B cell (primary cell): ENCODE results near the gene EPB41L3. TPM values are rescaled to one million over a fixed set of nuclear protein-coding genes. Genes with fewer than 3 reads are reported as not detected.

Source experiments
- ATAC-seq: fragments of 200-7000 bp; cut with Tn5 transposase; one replicate; pipeline ENCODE4 v1.10.0; 2021; ENCODE audit warnings: low read depth, mild to moderate bottlenecking, moderate number of reproducible peaks, moderate library complexity
- CTCF ChIA-PET: fragments of 350-600 bp; sonication (Branson Sonifier 250); formaldehyde crosslinking; loops from one replicate; lab custom pipeline; 2021; ENCODE audit warnings: antibody characterized with exemption, inconsistent platforms; lab: Charles Lee
- POLR2A ChIA-PET: fragments of 350-600 bp; sonication (Branson Sonifier 250); formaldehyde crosslinking; loops from one replicate; lab custom pipeline; 2021; ENCODE audit warnings: antibody characterized with exemption; lab: Charles Lee
- DNase-seq: peaks from one replicate; pipeline ENCODE4 v3.0.0; 2013
- H2AFZ ChIP-seq: 2 replicates; pipeline ENCODE4 v1.6.1; 2012; ENCODE audit warnings: mild to moderate bottlenecking, low read depth, low read length; ENCODE audit not compliant: insufficient read depth, poor library complexity, severe bottlenecking
- H3K27ac ChIP-seq, 2 donors: 1 replicate in 1 of 2; 2 replicates in 1 of 2; pipeline ENCODE4 v1.5.1; 2012 to 2013; ENCODE audit warnings: low read length in 2 of 2, mild to moderate bottlenecking in 2 of 2, moderate library complexity in 1 of 2
- H3K27me3 ChIP-seq, 4 experiments: fragments of 200-600 bp in 1 of 4; sonication (generic) in 1 of 4; replicated peaks in 1 of 4; 1 replicate in 2 of 4; 2 replicates in 2 of 4; pipeline versions ENCODE4 v1.6.1 to v1.7.0; 2013 to 2016; ENCODE audit warnings: low read length in 3 of 4, mild to moderate bottlenecking in 2 of 4, mixed read lengths in 1 of 4, moderate library complexity in 1 of 4; ENCODE audit not compliant: insufficient read depth in 4 of 4, control insufficient read depth in 3 of 4; ENCODE audit errors: control extremely low read depth in 1 of 4
- H3K36me3 ChIP-seq, 2 experiments: replicated peaks in 1 of 2; 1 replicate in 1 of 2; 2 replicates in 1 of 2; pipeline versions ENCODE4 v1.6.1 to v1.7.1; 2013; ENCODE audit warnings: low read length in 1 of 2; ENCODE audit not compliant: insufficient read depth in 2 of 2, control insufficient read depth in 1 of 2; ENCODE audit errors: control extremely low read depth in 1 of 2, extremely low read depth in 1 of 2
- H3K4me1 ChIP-seq, 2 donors: fragments of 200-600 bp in 1 of 2; sonication (generic) in 1 of 2; 1 replicate in 1 of 2; 2 replicates in 1 of 2; pipeline versions ENCODE4 v1.5.1 to v1.6.1; 2013 to 2017; ENCODE audit warnings: low read length in 2 of 2; ENCODE audit not compliant: control insufficient read depth in 2 of 2, insufficient read depth in 2 of 2
- H3K4me2 ChIP-seq: replicated peaks from 2 replicates; pipeline ENCODE3; 2012; ENCODE audit warnings: mild to moderate bottlenecking, low read depth, low read length; ENCODE audit not compliant: poor library complexity, severe bottlenecking
- H3K4me3 ChIP-seq, 5 experiments: fragments of 200-600 bp in 1 of 5; sonication (generic) in 1 of 5; 1 replicate in 3 of 5; 2 replicates in 2 of 5; pipeline versions ENCODE4 v1.5.1 to v1.7.0; 2011 to 2016; ENCODE audit warnings: low read length in 4 of 5, mild to moderate bottlenecking in 4 of 5, low read depth in 2 of 5, control low read depth in 1 of 5, moderate library complexity in 1 of 5; ENCODE audit not compliant: insufficient read depth in 1 of 5; ENCODE audit errors: control extremely low read depth in 1 of 5, extremely low read depth in 1 of 5
- H3K79me2 ChIP-seq: fragments of 200-600 bp; sonication (generic); one replicate; pipeline ENCODE4 v1.6.0; 2016; ENCODE audit warnings: low read length; ENCODE audit not compliant: control insufficient read depth, insufficient read depth
- H3K9ac ChIP-seq: fragments of 200-600 bp; sonication (generic); 2 replicates; pipeline ENCODE4 v1.6.1; 2017; ENCODE audit warnings: mild to moderate bottlenecking, low read length, moderate library complexity
- H3K9me3 ChIP-seq, 3 donors: one replicate each; pipeline versions ENCODE4 v1.6.1 to v1.7.1; 2013; ENCODE audit warnings: low read length in 2 of 3; ENCODE audit not compliant: control insufficient read depth in 2 of 3, insufficient read depth in 1 of 3; ENCODE audit errors: control extremely low read depth in 1 of 3
- H4K20me1 ChIP-seq: 2 replicates; pipeline ENCODE4 v1.6.0; 2012; ENCODE audit warnings: mild to moderate bottlenecking, low read length; ENCODE audit not compliant: insufficient read depth, control insufficient read depth, poor library complexity, severe bottlenecking
- H3K27ac Mint-ChIP-seq: one replicate; pipeline ENCODE4 v1.8.0; 2021; ENCODE audit warnings: mixed read lengths
- H3K27me3 Mint-ChIP-seq: one replicate; pipeline ENCODE4 v1.8.0; 2021; ENCODE audit warnings: mixed read lengths
- H3K4me1 Mint-ChIP-seq: one replicate; pipeline ENCODE4 v1.8.0; 2021; ENCODE audit warnings: mixed read lengths
- H3K4me3 Mint-ChIP-seq: one replicate; pipeline ENCODE4 v1.8.0; 2021; ENCODE audit warnings: mixed read lengths
- H3K9me3 Mint-ChIP-seq: one replicate; pipeline ENCODE4 v1.8.0; 2022; ENCODE audit warnings: mixed read lengths; ENCODE audit not compliant: insufficient read depth
- EZH2 ChIP-seq: IDR thresholded peaks from 2 replicates; pipeline ENCODE4 v1.6.1; 2012; ENCODE audit warnings: borderline replicate concordance, low read depth, mild to moderate bottlenecking, moderate library complexity, low read length; ENCODE audit not compliant: insufficient read depth, poor library complexity, severe bottlenecking
- WGBS: methylation state at CpG from one replicate; pipeline ENCODE4 v1.1.5; 2013; ENCODE audit warnings: missing lambda C conversion rate; ENCODE audit not compliant: insufficient coverage; 5-methylcytosine and 5-hydroxymethylcytosine counted together
- intact Hi-C: fragments of 100-400 bp; cut with micrococcal nuclease; formaldehyde crosslinking; loops from one replicate; pipeline ENCODE4 v1.10.0; 2022
- polyA plus RNA-seq: library from polyadenylated mRNA; depleted of rRNA; stranded (reverse); fragments of >200 nt; gene quantifications from 2 replicates; pipeline ENCODE4 v1.2.3, GENCODE V29; 2012
- total RNA-seq, 2 donors: library from RNA; stranded (reverse); fragments of 120-200 nt in 1 of 2; gene quantifications; 1 replicate in 1 of 2; 2 replicates in 1 of 2; pipeline versions ENCODE4 v1.2.3 to v1.2.4, GENCODE V29; 2013 to 2022
- TF ChIP-seq, protein P1 (sequence below): fragments of 200-600 bp; IDR thresholded peaks from one replicate; pipeline ENCODE4 v1.8.0; 2022; ENCODE audit warnings: antibody characterized with exemption, mild to moderate bottlenecking

Gene EPB41L3
- total and polyA plus RNA-seq, 2 donors (not counting 1 experiment from before 2014, with no cell fraction given), result 0.57 to 0.58 TPM

DNA sequence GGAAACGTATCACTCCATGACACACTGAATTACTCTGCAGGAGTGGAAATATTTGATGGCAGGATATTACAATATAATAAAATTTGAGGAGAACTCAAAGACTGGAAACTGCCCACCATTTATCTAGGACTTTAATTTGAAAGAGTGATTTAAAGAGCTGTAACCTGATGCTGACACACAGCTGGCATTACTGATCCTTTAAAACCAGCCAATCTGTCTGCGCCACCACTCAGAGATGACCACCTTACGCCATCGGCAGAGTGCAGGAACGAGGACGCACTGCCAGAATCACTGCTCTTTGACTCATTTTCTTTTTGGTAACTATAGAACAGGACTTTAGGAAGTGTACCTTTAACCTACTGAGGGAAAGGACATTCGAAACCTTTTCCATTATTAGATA, 114.1 kb downstream of the EPB41L3 start:
- Histone ChIP-seq H3K9me3 (no peaks in the 10 kb centered on the region), H3K36me3 (no peaks in the 10 kb centered on the region), H3K9ac (no peak overlapping the region), H3K27ac (no peak overlapping the region), H3K4me2 (no peak overlapping the region), H3K79me2 (no peaks in the 10 kb centered on the region), H3K27me3 (no peaks in the 10 kb centered on the region), H2AFZ (no peak overlapping the region), H3K4me1 (no peaks in the 10 kb centered on the region), H3K4me3 (no peak overlapping the region), H4K20me1 (no peaks in the 10 kb centered on the region)
- intact Hi-C loops, result no loop called here
- peaks cover 21% of the 10 kb centered on the region for H3K27me3 Mint-ChIP-seq
- ChIA-PET CTCF (interaction anchor here (1.0 to 1.4 kb wide), 2 partner anchors 9 to 14 kb away, joined by 3 to 6 read pairs; no protein-coding TSS in a partner anchor), POLR2A (no interaction called here)
- H3K9me3 Mint-ChIP-seq, result no peaks in the 10 kb centered on the region
- H3K27ac Mint-ChIP-seq, result no peak overlapping the region
- DNase-seq (no peak), ATAC-seq (no peak)
- no peak for TF ChIP-seq EZH2
- TF ChIP-seq, protein P1, sequence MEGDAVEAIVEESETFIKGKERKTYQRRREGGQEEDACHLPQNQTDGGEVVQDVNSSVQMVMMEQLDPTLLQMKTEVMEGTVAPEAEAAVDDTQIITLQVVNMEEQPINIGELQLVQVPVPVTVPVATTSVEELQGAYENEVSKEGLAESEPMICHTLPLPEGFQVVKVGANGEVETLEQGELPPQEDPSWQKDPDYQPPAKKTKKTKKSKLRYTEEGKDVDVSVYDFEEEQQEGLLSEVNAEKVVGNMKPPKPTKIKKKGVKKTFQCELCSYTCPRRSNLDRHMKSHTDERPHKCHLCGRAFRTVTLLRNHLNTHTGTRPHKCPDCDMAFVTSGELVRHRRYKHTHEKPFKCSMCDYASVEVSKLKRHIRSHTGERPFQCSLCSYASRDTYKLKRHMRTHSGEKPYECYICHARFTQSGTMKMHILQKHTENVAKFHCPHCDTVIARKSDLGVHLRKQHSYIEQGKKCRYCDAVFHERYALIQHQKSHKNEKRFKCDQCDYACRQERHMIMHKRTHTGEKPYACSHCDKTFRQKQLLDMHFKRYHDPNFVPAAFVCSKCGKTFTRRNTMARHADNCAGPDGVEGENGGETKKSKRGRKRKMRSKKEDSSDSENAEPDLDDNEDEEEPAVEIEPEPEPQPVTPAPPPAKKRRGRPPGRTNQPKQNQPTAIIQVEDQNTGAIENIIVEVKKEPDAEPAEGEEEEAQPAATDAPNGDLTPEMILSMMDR, result no peak
- no peaks in the 10 kb centered on the region for H3K4me1 Mint-ChIP-seq
- WGBS, result 100% methylated on average over 4 of the region's 7 CpGs
- no peak overlapping the region for H3K4me3 Mint-ChIP-seq

DNA sequence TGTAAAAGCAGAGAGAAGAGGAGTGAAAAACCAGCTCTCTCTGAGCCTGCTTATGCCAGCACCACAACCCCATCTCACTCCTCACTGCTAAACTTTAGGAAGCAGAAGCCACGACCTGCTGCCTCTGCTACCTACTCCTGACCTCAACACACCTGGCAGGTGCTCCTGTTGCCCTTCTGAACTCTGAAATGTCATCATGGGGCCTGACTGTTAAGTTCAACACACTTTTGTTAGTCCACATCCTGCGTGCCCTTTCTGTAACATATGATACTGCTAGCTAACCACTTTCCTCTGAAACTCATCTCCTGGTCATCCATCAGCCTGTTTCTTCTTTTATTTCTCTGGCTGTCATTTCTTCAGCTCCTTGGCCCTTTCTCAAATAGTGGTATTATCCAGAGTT, 118.1 kb downstream of the EPB41L3 start:
- Mint-ChIP-seq H3K4me1 (no peaks in the 10 kb centered on the region), H3K27ac (no peak overlapping the region), H3K9me3 (no peaks in the 10 kb centered on the region), H3K27me3 (peaks cover 22% of the 10 kb centered on the region), H3K4me3 (no peak overlapping the region)
- 53% methylated on average over 2 of the region's 2 CpGs for WGBS
- H3K36me3 ChIP-seq, result no peaks in the 10 kb centered on the region
- DNase-seq, result no peak
- ChIA-PET POLR2A (no interaction called here), CTCF (interaction anchor here (0.6 to 1.2 kb wide), 2 partner anchors 18 to 220 kb away, joined by 3 read pairs; no protein-coding TSS in a partner anchor)
- H3K4me3 ChIP-seq, result no peak overlapping the region
- H4K20me1 ChIP-seq, result no peaks in the 10 kb centered on the region
- H3K9me3 ChIP-seq, result no peaks in the 10 kb centered on the region
- no peak overlapping the region for H3K9ac ChIP-seq
- no peaks in the 10 kb centered on the region for H3K27me3 ChIP-seq
- no peak overlapping the region for H2AFZ ChIP-seq
- H3K4me1 ChIP-seq, result no peaks in the 10 kb centered on the region
- no peak overlapping the region for H3K27ac ChIP-seq
- H3K4me2 ChIP-seq, result no peak overlapping the region
- H3K79me2 ChIP-seq, result no peaks in the 10 kb centered on the region
- intact Hi-C loops, result no loop called here
- TF ChIP-seq EZH2, result no peak
- TF ChIP-seq, protein P1, result no peak
- ATAC-seq, result no peak
